BLaER1 (cell line): ENCODE measurements around the gene NACC2.

ENCODE experiments used
- H3K27ac ChIP-seq: shearing (Covaris generic); formaldehyde crosslinking; 2 replicates; pipeline ENCODE4 v1.8.1; 2022
- H3K27me3 ChIP-seq: shearing (Covaris generic); formaldehyde crosslinking; 2 replicates; pipeline ENCODE4 v1.8.1; 2022
- H3K36me3 ChIP-seq: shearing (Covaris generic); formaldehyde crosslinking; 2 replicates; pipeline ENCODE4 v1.8.1; 2022
- H3K4me1 ChIP-seq: shearing (Covaris generic); formaldehyde crosslinking; 2 replicates; pipeline ENCODE4 v1.8.1; 2022
- H3K4me2 ChIP-seq: shearing (Covaris generic); formaldehyde crosslinking; 2 replicates; pipeline ENCODE4 v1.8.1; 2022
- H3K4me3 ChIP-seq: shearing (Covaris generic); formaldehyde crosslinking; 2 replicates; pipeline ENCODE4 v1.8.1; 2022
- H3K9ac ChIP-seq: shearing (Covaris generic); formaldehyde crosslinking; 2 replicates; pipeline ENCODE4 v1.8.1; 2022
- H3K9me3 ChIP-seq: shearing (Covaris generic); formaldehyde crosslinking; 2 replicates; pipeline ENCODE4 v1.8.1; 2022
- H4K20me1 ChIP-seq: shearing (Covaris generic); formaldehyde crosslinking; 2 replicates; pipeline ENCODE4 v1.8.1; 2022
- Cebpa-rat ChIP-seq: shearing (Covaris generic); IDR thresholded peaks from 2 replicates; pipeline ENCODE4 v1.8.1; 2022

Gene NACC2

DNA sequence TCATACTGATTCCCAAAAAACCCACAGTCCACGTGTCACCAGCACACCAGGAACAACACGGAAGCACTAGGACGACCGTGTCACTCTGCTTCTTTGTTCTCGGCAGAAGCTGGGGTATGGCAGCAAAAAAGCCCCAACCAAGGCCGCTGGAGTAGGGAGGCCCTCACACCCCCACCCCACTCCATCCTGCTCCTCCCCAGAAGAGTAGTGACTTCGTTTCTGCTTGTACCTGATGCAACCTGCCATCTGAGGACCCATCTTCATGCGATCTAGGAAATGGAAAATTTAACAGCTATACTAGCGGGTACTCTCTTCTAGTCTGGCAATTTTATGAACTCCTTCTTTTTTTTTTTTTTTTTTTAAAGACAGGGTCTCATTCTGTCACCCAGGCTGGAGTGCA lies 137.7 kb downstream of the NACC2 start:
- Histone ChIP-seq H3K27me3 (no peaks in the 10 kb centered on the region), H3K36me3 (peaks cover 54% of the 10 kb centered on the region), H3K4me1 (peaks cover 36% of the 10 kb centered on the region), H3K4me2 (no peak overlapping the region), H3K9me3 (no peaks in the 10 kb centered on the region), H3K9ac (no peak overlapping the region), H3K27ac (no peak overlapping the region), H3K4me3 (no peak overlapping the region), H4K20me1 (peaks cover 66% of the 10 kb centered on the region)
- no peak for TF ChIP-seq Cebpa-rat

DNA sequence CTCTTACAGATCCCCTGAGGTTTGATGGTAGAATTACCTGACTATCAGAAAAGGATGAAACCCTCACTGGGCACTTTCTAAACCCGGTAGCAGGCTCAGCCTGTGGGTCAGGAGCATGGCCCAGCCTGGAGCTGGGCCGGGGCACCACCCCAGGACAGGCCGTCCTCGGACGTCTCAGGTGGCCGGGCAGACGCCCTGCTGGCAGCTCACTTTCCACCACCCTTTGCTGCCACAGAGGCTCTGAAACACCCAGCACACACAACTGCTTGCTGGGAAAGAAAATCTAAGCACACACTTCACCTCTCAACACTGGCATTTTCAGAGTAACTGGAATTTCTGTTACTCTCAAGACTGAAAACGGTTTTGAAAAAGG lies 138.3 kb downstream of the NACC2 start:
- TF ChIP-seq Cebpa-rat: no peak
- Histone ChIP-seq H3K4me3 (no peak overlapping the region), H4K20me1 (peaks cover 66% of the 10 kb centered on the region), H3K27ac (no peak overlapping the region), H3K4me1 (peaks cover 29% of the 10 kb centered on the region), H3K36me3 (peaks cover 60% of the 10 kb centered on the region), H3K4me2 (no peak overlapping the region), H3K27me3 (no peaks in the 10 kb centered on the region), H3K9ac (no peak overlapping the region), H3K9me3 (no peaks in the 10 kb centered on the region)
